WTC11 (cell line): ENCODE measurements around the gene NFATC1. TPM values are rescaled to one million over a fixed set of nuclear protein-coding genes. Genes with fewer than 3 reads are reported as not detected.

ENCODE experiments used
- ATAC-seq: fragments of 200-7000 bp; cut with Tn5 transposase; 2 replicates; pipeline ENCODE4 v1.10.0; 2021; ENCODE audit warnings: mild to moderate bottlenecking, moderate library complexity
- CTCF ChIA-PET: fragments of 300-600 bp; sonication (Branson Sonifier 250); formaldehyde crosslinking; loops from one replicate; lab custom pipeline; 2021; ENCODE audit warnings: antibody characterized with exemption; lab: Charles Lee
- POLR2A ChIA-PET: fragments of 350-600 bp; sonication (Branson Sonifier 250); formaldehyde crosslinking; loops from one replicate; lab custom pipeline; 2021; ENCODE audit warnings: antibody characterized with exemption; lab: Charles Lee
- DNase-seq: peaks from one replicate; pipeline ENCODE4 v3.0.0; 2021; ENCODE audit warnings: low spot score
- H3K27ac Mint-ChIP-seq: 2 replicates; pipeline ENCODE4 v1.8.0; 2021; ENCODE audit warnings: mixed read lengths
- H3K27me3 Mint-ChIP-seq: 2 replicates; pipeline ENCODE4 v1.8.0; 2021; ENCODE audit warnings: low read depth, mild to moderate bottlenecking, moderate library complexity, mixed read lengths
- H3K36me3 Mint-ChIP-seq: 2 replicates; pipeline ENCODE4 v1.8.0; 2021; ENCODE audit warnings: mixed read lengths
- H3K4me1 Mint-ChIP-seq: 2 replicates; pipeline ENCODE4 v1.8.0; 2022; ENCODE audit warnings: mixed read lengths
- H3K4me3 Mint-ChIP-seq: 2 replicates; pipeline ENCODE4 v1.8.0; 2021; ENCODE audit warnings: mild to moderate bottlenecking, moderate library complexity, mixed read lengths
- H3K9me3 Mint-ChIP-seq: 2 replicates; pipeline ENCODE4 v1.8.0; 2021; ENCODE audit warnings: mixed read lengths
- AFF4 ChIP-seq: sonication (generic); formaldehyde crosslinking; IDR thresholded peaks from 2 replicates; pipeline ENCODE4 v1.8.1; 2023; ENCODE audit warnings: mild to moderate bottlenecking, missing genetic modification reagents, borderline replicate concordance
- CDX4 ChIP-seq: fragments of 250-450 bp; sonication (Bioruptor Pico); IDR thresholded peaks from 2 replicates; pipeline ENCODE4 v1.9.0; 2021; ENCODE audit warnings: moderate library complexity, mild to moderate bottlenecking, inconsistent platforms, borderline replicate concordance
- CREM ChIP-seq: sonication (generic); formaldehyde crosslinking; IDR thresholded peaks from 2 replicates; pipeline ENCODE4 v1.8.1; 2022; ENCODE audit warnings: mild to moderate bottlenecking, missing genetic modification reagents, moderate library complexity
- E2F1 ChIP-seq: sonication (generic); formaldehyde crosslinking; IDR thresholded peaks from 2 replicates; pipeline ENCODE4 v1.8.0; 2022; ENCODE audit warnings: mild to moderate bottlenecking, missing genetic modification reagents
- E2F4 ChIP-seq: sonication (generic); formaldehyde crosslinking; IDR thresholded peaks from 2 replicates; pipeline ENCODE4 v1.8.1; 2022; ENCODE audit warnings: low read depth, mild to moderate bottlenecking, moderate library complexity, missing genetic modification reagents, borderline replicate concordance
- MLX ChIP-seq: sonication (generic); formaldehyde crosslinking; IDR thresholded peaks from 2 replicates; pipeline ENCODE4 v1.8.1; 2023; ENCODE audit warnings: mild to moderate bottlenecking, missing genetic modification reagents, moderate library complexity
- MXD4 ChIP-seq: fragments of 250-450 bp; sonication (Bioruptor Pico); IDR thresholded peaks from 2 replicates; pipeline ENCODE4 v1.8.0; 2021; ENCODE audit warnings: mild to moderate bottlenecking, moderate library complexity, borderline replicate concordance
- MYBL2 ChIP-seq: sonication (generic); formaldehyde crosslinking; IDR thresholded peaks from 2 replicates; pipeline ENCODE4 v1.8.1; 2023; ENCODE audit warnings: mild to moderate bottlenecking, moderate library complexity, missing genetic modification reagents
- NR3C1 ChIP-seq: sonication (generic); formaldehyde crosslinking; conservative IDR thresholded peaks from 2 replicates; pipeline ENCODE4 v1.8.1; 2023; ENCODE audit warnings: low read depth, mild to moderate bottlenecking, missing genetic modification reagents
- STAT6 ChIP-seq: sonication (generic); formaldehyde crosslinking; conservative IDR thresholded peaks from 2 replicates; pipeline ENCODE4 v1.8.1; 2023; ENCODE audit warnings: mild to moderate bottlenecking, low read depth, missing genetic modification reagents, moderate library complexity
- TEAD1 ChIP-seq: sonication (generic); formaldehyde crosslinking; IDR thresholded peaks from 2 replicates; pipeline ENCODE4 v1.8.0; 2022; ENCODE audit warnings: mild to moderate bottlenecking, missing genetic modification reagents
- ZNF219 ChIP-seq: sonication (generic); formaldehyde crosslinking; IDR thresholded peaks from 2 replicates; pipeline ENCODE4 v1.8.0; 2023; ENCODE audit warnings: missing genetic modification reagents, mild to moderate bottlenecking, borderline replicate concordance
- ZNF416 ChIP-seq: fragments of 250-450 bp; sonication (Bioruptor Pico); IDR thresholded peaks from 2 replicates; pipeline ENCODE4 v1.9.0; 2021; ENCODE audit warnings: mild to moderate bottlenecking, inconsistent platforms
- ZNF532 ChIP-seq: fragments of 250-450 bp; sonication (Bioruptor Pico); IDR thresholded peaks from 2 replicates; pipeline ENCODE4 v1.9.0; 2021; ENCODE audit warnings: mild to moderate bottlenecking, borderline replicate concordance
- total RNA-seq: library from RNA; stranded (reverse); gene quantifications from 3 replicates; pipeline ENCODE4 v1.2.3, GENCODE V29; 2021

NFATC1 gene
- total RNA-seq, 1 experiment from 2014 or later = 20.2 TPM

- no peak for TF ChIP-seq NR3C1 (CRISPR knock-in tag)
- no peak for TF ChIP-seq E2F4 (CRISPR knock-in tag)
Measured at GRCh38 chr18:79512461-79513380, 117.0 kb downstream of the NFATC1 start.

GRCh38 chr18:79513381-79514081, 117.8 kb downstream of the NFATC1 start:
- ATAC-seq = no peak
- ChIA-PET POLR2A (no interaction called here), CTCF (no interaction called here)
- no peak for DNase-seq
- Mint-ChIP-seq H3K36me3 (peaks cover 3% of the 10 kb centered on the region), H3K4me1 (peaks cover 2% of the 10 kb centered on the region), H3K27ac (no peak overlapping the region), H3K27me3 (peaks cover 1% of the 10 kb centered on the region), H3K9me3 (no peaks in the 10 kb centered on the region), H3K4me3 (no peak overlapping the region)
- TF ChIP-seq STAT6 (CRISPR knock-in tag) (no peak), MYBL2 (no peak), MLX (CRISPR knock-in tag) (no peak), ZNF532 (CRISPR knock-in tag) (no peak), MXD4 (CRISPR knock-in tag) (no peak), ZNF416 (CRISPR knock-in tag) (no peak), ZNF219 (no peak), AFF4 (CRISPR knock-in tag) (no peak), CREM (CRISPR knock-in tag) (no peak), TEAD1 (CRISPR knock-in tag) (no peak), E2F4 (CRISPR knock-in tag) (no peak), CDX4 (CRISPR knock-in tag) (no peak), E2F1 (CRISPR knock-in tag) (no peak)

More at GRCh38 chr18:79512461-79513380, 117.0 kb downstream of the NFATC1 start:
- POLR2A ChIA-PET = no interaction called here
- Mint-ChIP-seq H3K27me3 (peaks cover 9% of the 10 kb centered on the region), H3K4me1 (peaks cover 7% of the 10 kb centered on the region), H3K9me3 (no peaks in the 10 kb centered on the region), H3K36me3 (peaks cover 3% of the 10 kb centered on the region; the same call in 1 of the 2 replicates), H3K4me3 (no peak overlapping the region), H3K27ac (no peak overlapping the region)
- DNase-seq (no peak), ATAC-seq (no peak)
- CTCF ChIA-PET = no interaction called here
